Urinary bladder (tissue), 2 donors: ENCODE results near the gene DGUOK. TPM values are rescaled to one million over a fixed set of nuclear protein-coding genes. Genes with fewer than 3 reads are reported as not detected.

Experiments
- polyA plus RNA-seq: library from polyadenylated mRNA; stranded (reverse); fragments of 200-250 nt; gene quantifications from one replicate; pipeline ENCODE4 v1.2.3, GENCODE V29; 2013
- small RNA-seq: library from RNA; depleted of rRNA; stranded (forward); fragments of <200 nt; gene quantifications from one replicate; pipeline ENCODE3, GENCODE V24; 2014
- total RNA-seq: library from RNA; depleted of rRNA; stranded (reverse); fragments of >200 nt; gene quantifications from one replicate; pipeline ENCODE4 v1.2.3, GENCODE V29; 2014
- donor health status: healthy.

Gene DGUOK
- total and polyA plus RNA-seq, 2 donors: 34.2 to 82.5 TPM

Small RNAs within 50 kb of the gene (small RNA-seq; reads per million reads assigned to genes)
- gene AC110801.1 (not detected), gene RNA5SP97 (not detected)

Other genes with a start within 250 kb of the DGUOK start
- gene TPRKB, start 189.5 kb upstream of the DGUOK start, total RNA-seq: 48.2 TPM
- gene TPRKB, start 189.5 kb upstream of the DGUOK start, polyA plus RNA-seq: 49.9 TPM
- 47.6 TPM for gene DUSP11, start 146.8 kb upstream of the DGUOK start, total RNA-seq
- 18.0 TPM for gene DUSP11, start 146.8 kb upstream of the DGUOK start, polyA plus RNA-seq
- not detected for gene C2orf78, start 142.7 kb upstream of the DGUOK start, total RNA-seq
- gene C2orf78, start 142.7 kb upstream of the DGUOK start, polyA plus RNA-seq: not detected
- 30.4 TPM for gene STAMBP, start 97.9 kb upstream of the DGUOK start, total RNA-seq
- 35.2 TPM for gene STAMBP, start 97.9 kb upstream of the DGUOK start, polyA plus RNA-seq
- gene ACTG2, start 33.9 kb upstream of the DGUOK start, total RNA-seq: 637 TPM
- 7,901 TPM for gene ACTG2, start 33.9 kb upstream of the DGUOK start, polyA plus RNA-seq
- gene TET3, start 58.0 kb downstream of the DGUOK start, total RNA-seq: 9.1 TPM
- 2.5 TPM for gene TET3, start 58.0 kb downstream of the DGUOK start, polyA plus RNA-seq
- 20.2 TPM for gene BOLA3, start 221.0 kb downstream of the DGUOK start, total RNA-seq
- 38.1 TPM for gene BOLA3, start 221.0 kb downstream of the DGUOK start, polyA plus RNA-seq